ENCODE data around the gene ITFG1. TPM values are rescaled to one million over a fixed set of nuclear protein-coding genes. Genes with fewer than 3 reads are reported as not detected.

ITFG1 gene
- total and polyA plus RNA-seq, 2 of the 8 experiments (the other 6 are each of a cell fraction or from before 2014, with no cell fraction given) = 13.8 to 22.2 TPM

DNA sequence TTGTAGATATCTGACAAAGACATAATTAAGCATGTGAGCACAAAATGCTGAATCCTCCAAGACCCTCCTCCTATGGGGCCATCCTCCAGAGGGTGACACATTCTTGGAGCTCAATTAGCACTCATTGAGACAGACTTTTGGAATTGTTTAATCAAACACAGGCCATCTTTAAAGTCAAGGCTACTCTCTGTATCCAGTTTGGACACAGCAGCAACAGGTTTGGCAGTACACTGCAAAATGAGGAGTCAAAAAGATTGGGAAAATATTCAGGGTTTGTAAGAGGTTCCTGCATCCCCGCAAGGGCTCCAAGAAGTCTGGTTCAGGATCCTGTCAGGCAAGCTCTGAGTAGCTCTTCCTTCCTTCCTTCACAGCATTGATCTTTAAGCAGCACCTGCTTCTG, 1.3 kb downstream of the ITFG1 start (continued):
- no peak for TF ChIP-seq ASH2L (IDR thresholded peaks at IDR 0.05; ENCODE audit: low read length)
- no peak for TF ChIP-seq SP1 (IDR thresholded peaks at IDR 0.05; ENCODE audit: low read depth, low read length)
- no peak for TF ChIP-seq POU5F1 (IDR thresholded peaks at IDR 0.05; ENCODE audit: low read depth, low read length)

Measured in H1 (cell line).